Ishikawa (cell line): ENCODE data around the gene LRRC59.
A peak's percentile ranks its signal among the peaks of the same experiment; 100 is the strongest.

Experiments used
- CEBPB ChIP-seq: IDR thresholded peaks from 2 replicates; pipeline ENCODE4 v1.6.1; 2012
- CREB1 ChIP-seq: IDR thresholded peaks from 2 replicates; pipeline ENCODE4 v1.6.1; 2012; ENCODE audit warnings: low read depth
- EGR1 ChIP-seq: IDR thresholded peaks from 2 replicates; pipeline ENCODE4 v1.6.1; 2012
- EP300 ChIP-seq: IDR thresholded peaks from 2 replicates; pipeline ENCODE4 v1.6.1; 2012; ENCODE audit warnings: borderline replicate concordance
- FOXM1 ChIP-seq: IDR thresholded peaks from 2 replicates; pipeline ENCODE4 v1.6.1; 2012; ENCODE audit warnings: low read depth, borderline replicate concordance
- NFIC ChIP-seq: IDR thresholded peaks from 2 replicates; pipeline ENCODE4 v1.6.1; 2012
- RAD21 ChIP-seq: IDR thresholded peaks from 2 replicates; pipeline ENCODE4 v1.6.1; 2012; ENCODE audit warnings: low read depth
- REST ChIP-seq: IDR thresholded peaks from 2 replicates; pipeline ENCODE4 v1.6.1; 2012; ENCODE audit warnings: low read depth, mild to moderate bottlenecking
- TAF1 ChIP-seq: IDR thresholded peaks from 2 replicates; pipeline ENCODE4 v1.6.1; 2012; ENCODE audit warnings: low read depth, mild to moderate bottlenecking
- TCF12 ChIP-seq: IDR thresholded peaks from 2 replicates; pipeline ENCODE4 v1.6.1; 2012; ENCODE audit warnings: low read depth
- TEAD4 ChIP-seq: IDR thresholded peaks from 2 replicates; pipeline ENCODE4 v1.6.1; 2012
- YY1 ChIP-seq: IDR thresholded peaks from 2 replicates; pipeline ENCODE4 v1.6.1; 2012; ENCODE audit warnings: low read depth
- ZBTB7A ChIP-seq: IDR thresholded peaks from 2 replicates; pipeline ENCODE4 v1.6.1; 2012; ENCODE audit warnings: low read depth
- TF ChIP-seq, protein P1 (sequence below): IDR thresholded peaks from 2 replicates; pipeline ENCODE4 v1.6.1; 2012
- TF ChIP-seq, protein P2 (sequence below): IDR thresholded peaks from 2 replicates; pipeline ENCODE4 v1.6.1; 2012

Gene LRRC59

DNA sequence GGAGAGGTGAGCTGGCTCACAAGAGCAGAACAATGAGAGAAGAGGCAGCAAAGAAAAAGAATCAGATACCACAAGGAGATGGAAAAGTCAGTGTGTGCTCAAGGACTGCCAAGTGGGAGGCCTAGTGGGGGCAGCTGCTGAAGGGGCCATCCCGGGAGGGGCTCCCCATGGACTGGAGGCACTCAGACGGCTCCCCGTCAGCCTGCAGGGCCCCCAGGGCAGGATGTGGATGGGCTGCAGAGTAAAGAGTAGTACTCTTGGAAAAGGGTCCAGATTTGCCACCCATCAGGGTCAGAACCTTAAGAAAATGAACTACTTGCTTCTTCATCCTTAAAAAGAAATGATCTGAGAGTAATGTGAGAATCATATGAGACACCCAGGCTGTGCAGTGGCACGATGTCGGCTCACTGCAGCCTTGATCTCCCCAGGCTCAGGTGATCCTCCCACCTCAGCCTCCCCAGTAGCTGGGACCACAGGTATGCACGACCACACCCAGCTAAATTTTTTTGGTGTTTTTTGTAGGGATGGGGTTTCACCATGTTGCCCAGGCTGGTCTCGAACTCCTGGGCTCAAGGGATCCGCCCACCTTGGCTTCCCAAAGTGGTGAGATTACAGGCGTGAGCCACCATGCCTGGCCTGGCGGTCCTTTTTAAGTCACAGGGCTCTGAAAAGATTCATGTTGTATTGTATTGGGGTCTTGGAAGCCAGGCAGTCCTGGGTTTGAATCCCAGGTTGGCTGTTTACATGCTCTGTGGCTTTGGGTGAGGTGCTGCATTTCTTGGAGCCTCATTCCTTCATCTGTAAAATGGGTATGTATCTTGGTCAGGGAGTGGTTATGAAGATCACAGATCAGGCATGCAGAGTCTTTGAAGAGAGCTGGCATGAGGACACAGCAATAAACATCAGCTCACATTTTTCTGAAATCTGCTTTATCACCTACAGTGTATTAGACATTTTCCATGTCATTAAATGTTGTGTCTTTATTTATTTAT, 43.8 kb upstream of the LRRC59 start:
- TF ChIP-seq NFIC (peak; percentile 28; the same call in 1 of the 2 replicates), EGR1 (no peak), FOXM1 (no peak), TEAD4 (no peak), TAF1 (no peak)
- TF ChIP-seq, protein P1, sequence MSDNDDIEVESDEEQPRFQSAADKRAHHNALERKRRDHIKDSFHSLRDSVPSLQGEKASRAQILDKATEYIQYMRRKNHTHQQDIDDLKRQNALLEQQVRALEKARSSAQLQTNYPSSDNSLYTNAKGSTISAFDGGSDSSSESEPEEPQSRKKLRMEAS: 0 out of 2 replicates have a peak, but pooled peaks have one; percentile 5
- TF ChIP-seq, protein P2, sequence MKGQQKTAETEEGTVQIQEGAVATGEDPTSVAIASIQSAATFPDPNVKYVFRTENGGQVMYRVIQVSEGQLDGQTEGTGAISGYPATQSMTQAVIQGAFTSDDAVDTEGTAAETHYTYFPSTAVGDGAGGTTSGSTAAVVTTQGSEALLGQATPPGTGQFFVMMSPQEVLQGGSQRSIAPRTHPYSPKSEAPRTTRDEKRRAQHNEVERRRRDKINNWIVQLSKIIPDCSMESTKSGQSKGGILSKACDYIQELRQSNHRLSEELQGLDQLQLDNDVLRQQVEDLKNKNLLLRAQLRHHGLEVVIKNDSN: no peak

- TF ChIP-seq, protein P2: no peak
- TF ChIP-seq ZBTB7A (no peak; the same call in 1 of the 2 replicates), YY1 (no peak), EP300 (no peak), CREB1 (no peak), NFIC (no peak)
- TF ChIP-seq, protein P1: no peak
Measured at GRCh38 chr17:50440172-50440837, 43.0 kb upstream of the LRRC59 start.

DNA sequence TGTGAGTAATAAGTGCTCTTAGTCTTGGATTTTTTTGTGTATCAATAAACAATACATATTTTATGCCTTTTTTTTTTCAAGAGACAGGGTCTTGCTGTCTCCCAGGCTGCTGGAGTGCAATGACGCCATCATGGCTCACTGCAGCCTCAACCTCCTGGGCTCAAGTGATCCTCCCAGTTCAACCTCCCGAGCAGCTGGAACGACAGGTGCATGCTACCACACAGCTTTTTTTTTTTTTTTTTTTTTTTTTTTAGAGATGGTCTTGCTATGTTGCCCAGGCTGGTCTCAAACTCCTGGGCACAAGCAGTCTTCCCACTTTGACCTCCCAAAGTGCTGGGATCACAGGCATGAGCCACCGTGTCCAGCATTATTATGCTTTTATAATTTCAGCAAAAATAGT, 41.7 kb upstream of the LRRC59 start:
- TF ChIP-seq, protein P2: no peak
- TF ChIP-seq, protein P1: no peak
- TF ChIP-seq NFIC: no peak
- TF ChIP-seq FOXM1: no peak
- no peak for TF ChIP-seq ZBTB7A
- no peak for TF ChIP-seq EP300
- TF ChIP-seq RAD21: no peak
- TF ChIP-seq REST: no peak
- no peak for TF ChIP-seq TCF12
- TF ChIP-seq CREB1: no peak
- no peak for TF ChIP-seq YY1
- no peak for TF ChIP-seq TAF1
- no peak for TF ChIP-seq EGR1
- TF ChIP-seq CEBPB: no peak
- TF ChIP-seq TEAD4: no peak

- TF ChIP-seq ZBTB7A (no peak), TEAD4 (no peak)
Measured at GRCh38 chr17:50437409-50437808, 40.1 kb upstream of the LRRC59 start.

- TF ChIP-seq CREB1 (no peak), EGR1 (no peak), TAF1 (no peak), NFIC (no peak), YY1 (no peak), REST (no peak), TEAD4 (no peak), ZBTB7A (no peak)
- TF ChIP-seq, protein P2: no peak
Measured at GRCh38 chr17:50432125-50432762, 34.9 kb upstream of the LRRC59 start.
